HL-60 (cell line): ENCODE data around the gene MRPS21.

Experiments
- CTCF ChIP-seq: IDR thresholded peaks from one replicate; pipeline ENCODE4 v1.5.1; 2011; ENCODE audit warnings: low read length, control low read depth, inconsistent platforms; ENCODE audit not compliant: insufficient read depth
- POLR2AphosphoS5 ChIP-seq: IDR thresholded peaks from 2 replicates; pipeline ENCODE4 v1.6.1; 2012; ENCODE audit warnings: low read depth

- TF ChIP-seq POLR2AphosphoS5 (no peak), CTCF (no peak)
Measured at GRCh38 chr1:150322310-150322709, 28.6 kb downstream of the MRPS21 start.
